Thoracic aorta (tissue), 2 donors: ENCODE data around the gene BOD1L2. TPM values are rescaled to one million over a fixed set of nuclear protein-coding genes. Genes with fewer than 3 reads are reported as not detected.

ENCODE experiments used
- ATAC-seq: fragments of 150-250 bp; one replicate; pipeline ENCODE4 v1.8.0; 2017; ENCODE audit warnings: low read depth; ENCODE audit not compliant: insufficient number of reproducible peaks, low FRiP score
- DNase-seq: peaks from one replicate; pipeline ENCODE4 v3.0.0-alpha.2; 2020; ENCODE audit warnings: low spot score
- H3K27ac ChIP-seq, 2 donors: fragments of 200-600 bp; sonication (generic); 1 replicate in 1 of 2; 2 replicates in 1 of 2; pipeline ENCODE4 v1.5.1; 2016; ENCODE audit warnings: mild to moderate bottlenecking in 2 of 2, moderate library complexity in 2 of 2
- H3K27me3 ChIP-seq: fragments of 200-600 bp; sonication (generic); replicated peaks from 2 replicates; pipeline ENCODE4 v1.6.0; 2016; ENCODE audit warnings: mild to moderate bottlenecking; ENCODE audit not compliant: insufficient read depth
- H3K36me3 ChIP-seq: fragments of 200-600 bp; sonication (generic); one replicate; pipeline ENCODE4 v1.5.1; 2016
- H3K4me1 ChIP-seq, 2 donors: fragments of 200-600 bp; sonication (generic); 1 replicate in 1 of 2; 2 replicates in 1 of 2; pipeline versions ENCODE4 v1.5.1 to v1.6.0; 2016; ENCODE audit warnings: low read depth in 2 of 2, mild to moderate bottlenecking in 1 of 2; ENCODE audit not compliant: control insufficient read depth in 1 of 2
- H3K4me3 ChIP-seq: fragments of 200-600 bp; sonication (generic); 2 replicates; pipeline ENCODE4 v1.5.1; 2016; ENCODE audit warnings: mild to moderate bottlenecking
- H3K9me3 ChIP-seq: fragments of 200-600 bp; sonication (generic); 2 replicates; pipeline ENCODE4 v1.5.1; 2016
- total RNA-seq, 2 donors: library from RNA; depleted of rRNA; stranded (reverse); fragments of >200 nt; gene quantifications; one replicate each; pipeline versions ENCODE4 v1.1.0 to v1.2.3, GENCODE V29; 2016
- TF ChIP-seq, protein P1 (sequence below): fragments of 200-600 bp; sonication (generic); IDR thresholded peaks from one replicate; pipeline ENCODE4 v1.5.1; 2019; ENCODE audit warnings: antibody characterized with exemption

BOD1L2 gene
- total RNA-seq, 2 donors from 2014 or later, result not detected

- no peaks in the 10 kb centered on the region for H3K36me3 ChIP-seq
- H3K9me3 ChIP-seq, result no peaks in the 10 kb centered on the region
- DNase-seq (no peak), ATAC-seq (no peak)
- H3K4me3 ChIP-seq, result no peak overlapping the region
- H3K27ac ChIP-seq, result no peak overlapping the region
- TF ChIP-seq, protein P1, sequence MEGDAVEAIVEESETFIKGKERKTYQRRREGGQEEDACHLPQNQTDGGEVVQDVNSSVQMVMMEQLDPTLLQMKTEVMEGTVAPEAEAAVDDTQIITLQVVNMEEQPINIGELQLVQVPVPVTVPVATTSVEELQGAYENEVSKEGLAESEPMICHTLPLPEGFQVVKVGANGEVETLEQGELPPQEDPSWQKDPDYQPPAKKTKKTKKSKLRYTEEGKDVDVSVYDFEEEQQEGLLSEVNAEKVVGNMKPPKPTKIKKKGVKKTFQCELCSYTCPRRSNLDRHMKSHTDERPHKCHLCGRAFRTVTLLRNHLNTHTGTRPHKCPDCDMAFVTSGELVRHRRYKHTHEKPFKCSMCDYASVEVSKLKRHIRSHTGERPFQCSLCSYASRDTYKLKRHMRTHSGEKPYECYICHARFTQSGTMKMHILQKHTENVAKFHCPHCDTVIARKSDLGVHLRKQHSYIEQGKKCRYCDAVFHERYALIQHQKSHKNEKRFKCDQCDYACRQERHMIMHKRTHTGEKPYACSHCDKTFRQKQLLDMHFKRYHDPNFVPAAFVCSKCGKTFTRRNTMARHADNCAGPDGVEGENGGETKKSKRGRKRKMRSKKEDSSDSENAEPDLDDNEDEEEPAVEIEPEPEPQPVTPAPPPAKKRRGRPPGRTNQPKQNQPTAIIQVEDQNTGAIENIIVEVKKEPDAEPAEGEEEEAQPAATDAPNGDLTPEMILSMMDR, result no peak
- H3K4me1 ChIP-seq, result no peaks in the 10 kb centered on the region
- H3K27me3 ChIP-seq, result no peaks in the 10 kb centered on the region
Measured at GRCh38 chr18:57142324-57142723, 4.6 kb upstream of the BOD1L2 start.

- H3K27me3 ChIP-seq, result no peaks in the 10 kb centered on the region
- no peak overlapping the region for H3K27ac ChIP-seq
- no peaks in the 10 kb centered on the region for H3K36me3 ChIP-seq
- TF ChIP-seq, protein P1, result no peak
- H3K4me1 ChIP-seq, result no peaks in the 10 kb centered on the region
- H3K4me3 ChIP-seq, result no peak overlapping the region
- H3K9me3 ChIP-seq, result no peaks in the 10 kb centered on the region
- DNase-seq (no peak), ATAC-seq (no peak)
Measured at GRCh38 chr18:57143265-57143664, 3.6 kb upstream of the BOD1L2 start.

DNA sequence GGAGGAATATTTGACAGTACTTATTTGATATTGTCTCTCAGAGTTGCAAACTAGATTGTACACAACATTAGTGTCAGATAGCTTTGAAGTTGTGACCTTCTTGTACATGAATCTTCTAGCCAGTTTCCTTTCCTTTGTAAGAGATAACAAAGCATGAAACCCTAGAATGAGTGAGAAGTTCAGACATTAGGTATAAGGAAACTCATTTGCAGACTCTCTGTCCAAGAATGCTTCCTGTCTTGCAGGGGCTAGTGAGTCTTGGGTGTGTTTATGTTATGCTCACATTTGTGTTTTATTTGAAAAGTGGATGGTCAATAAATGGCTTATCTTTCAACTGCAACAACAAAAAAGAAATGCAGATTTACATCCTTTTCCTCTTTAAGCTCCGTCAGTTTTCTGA is 1.4 kb downstream of the BOD1L2 start:
- Histone ChIP-seq H3K27ac (no peak overlapping the region), H3K4me3 (no peak overlapping the region), H3K36me3 (no peaks in the 10 kb centered on the region), H3K27me3 (no peaks in the 10 kb centered on the region), H3K4me1 (no peaks in the 10 kb centered on the region), H3K9me3 (no peaks in the 10 kb centered on the region)
- TF ChIP-seq, protein P1, result no peak
- DNase-seq (no peak), ATAC-seq (no peak)

GRCh38 chr18:57149051-57149450 is 2.2 kb downstream of the BOD1L2 start:
- Histone ChIP-seq H3K4me3 (no peak overlapping the region), H3K9me3 (no peaks in the 10 kb centered on the region), H3K36me3 (no peaks in the 10 kb centered on the region), H3K27ac (no peak overlapping the region), H3K4me1 (no peaks in the 10 kb centered on the region), H3K27me3 (no peaks in the 10 kb centered on the region)
- ATAC-seq (no peak), DNase-seq (no peak)
- TF ChIP-seq, protein P1, result no peak

GRCh38 chr18:57149531-57149930 is 2.6 kb downstream of the BOD1L2 start:
- no peaks in the 10 kb centered on the region for H3K4me1 ChIP-seq
- no peak for ATAC-seq
- H3K36me3 ChIP-seq, result no peaks in the 10 kb centered on the region
- DNase-seq, result no peak
- TF ChIP-seq, protein P1, result no peak
- H3K27me3 ChIP-seq, result no peaks in the 10 kb centered on the region
- H3K9me3 ChIP-seq, result no peaks in the 10 kb centered on the region
- H3K27ac ChIP-seq, result no peak overlapping the region
- no peak overlapping the region for H3K4me3 ChIP-seq
